HG03159 (cell line): Measurements from ENCODE around the gene PRDM4.
A peak's percentile ranks its signal among the peaks of the same experiment; 100 is the strongest.

Experiments used
- ATAC-seq: cut with Tn5 transposase; IDR thresholded peaks from one replicate; pipeline ENCODE4 v1.9.1; 2021; ENCODE audit warnings: mild to moderate bottlenecking, moderate library complexity; ENCODE audit not compliant: unreplicated experiment

Gene PRDM4

GRCh38 chr12:107760809-107761501, at the start of gene PRDM4:
Gene PRDM4 (minus strand): TSS chr12:107761137. CDS start chr12:107760515, 622 bp downstream.
- ATAC-seq = peak; percentile 91

- ATAC-seq = no peak
These were observed 46.7 kb upstream of the PRDM4 start for GRCh38 chr12:107807471-107808150.

- ATAC-seq = no peak
These were observed 44.7 kb upstream of the PRDM4 start for GRCh38 chr12:107805488-107806180.

- no peak for ATAC-seq
These were observed 42.2 kb upstream of the PRDM4 start for GRCh38 chr12:107803092-107803491.

- ATAC-seq = no peak
These were observed 40.2 kb upstream of the PRDM4 start for GRCh38 chr12:107801150-107801549.

- ATAC-seq = no peak
These were observed 37.6 kb upstream of the PRDM4 start for GRCh38 chr12:107798580-107798979.

GRCh38 chr12:107794451-107794850, 33.5 kb upstream of the PRDM4 start:
- no peak for ATAC-seq

GRCh38 chr12:107791465-107792089, 30.6 kb upstream of the PRDM4 start:
- no peak for ATAC-seq

- no peak for ATAC-seq
These were observed 27.9 kb upstream of the PRDM4 start for GRCh38 chr12:107788690-107789458.

- no peak for ATAC-seq
These were observed 27.3 kb upstream of the PRDM4 start for GRCh38 chr12:107788281-107788680.

GRCh38 chr12:107783406-107784376, 22.8 kb upstream of the PRDM4 start:
- ATAC-seq = peak; percentile 56

GRCh38 chr12:107782067-107782466, 21.1 kb upstream of the PRDM4 start:
- no peak for ATAC-seq

- ATAC-seq = no peak
These were observed 19.4 kb upstream of the PRDM4 start for GRCh38 chr12:107780298-107780697.

GRCh38 chr12:107779077-107779831, 18.3 kb upstream of the PRDM4 start:
- ATAC-seq = peak; percentile 73

GRCh38 chr12:107778383-107779025, 17.6 kb upstream of the PRDM4 start:
- ATAC-seq = no peak

- no peak for ATAC-seq
These were observed 15.2 kb upstream of the PRDM4 start for GRCh38 chr12:107776171-107776570.

GRCh38 chr12:107775093-107775721, 14.3 kb upstream of the PRDM4 start:
- ATAC-seq = no peak
